Fibroblast of lung (primary cell): ENCODE data around the gene RPF1. TPM values are rescaled to one million over a fixed set of nuclear protein-coding genes. Genes with fewer than 3 reads are reported as not detected.
A peak's percentile ranks its signal among the peaks of the same experiment; 100 is the strongest.
"Not testable (repeated sequence)": the region's sequence is repeated elsewhere in the genome, so short reads cannot be mapped to it uniquely, and the experiment has no call there.

Experiments used
- DNase-seq, 2 donors: peaks; one replicate each; pipeline versions ENCODE4 v3.0.0 to v3.0.0-alpha.2; 2010; ENCODE audit warnings: low read depth in 2 of 2
- H2AFZ ChIP-seq: 2 replicates; pipeline ENCODE4 v1.5.1; 2012; ENCODE audit warnings: low read length, control low read depth, inconsistent platforms
- H3K27ac ChIP-seq: 2 replicates; pipeline ENCODE4 v1.5.1; 2011; ENCODE audit warnings: low read length, control low read depth; ENCODE audit not compliant: insufficient read depth
- H3K27me3 ChIP-seq: 2 replicates; pipeline ENCODE4 v1.5.1; 2011; ENCODE audit warnings: mild to moderate bottlenecking, low read length; ENCODE audit not compliant: control insufficient read depth, insufficient read depth
- H3K36me3 ChIP-seq: 2 replicates; pipeline ENCODE4 v1.5.1; 2011; ENCODE audit warnings: low read length; ENCODE audit not compliant: control insufficient read depth, insufficient read depth
- H3K4me1 ChIP-seq: 2 replicates; pipeline ENCODE4 v1.5.1; 2011; ENCODE audit warnings: low read length; ENCODE audit not compliant: control insufficient read depth, insufficient read depth; ENCODE audit errors: extremely low read depth
- H3K4me2 ChIP-seq: 2 replicates; pipeline ENCODE4 v1.5.1; 2011; ENCODE audit warnings: low read length, control low read depth; ENCODE audit not compliant: insufficient read depth; ENCODE audit errors: extremely low read depth
- H3K4me3 ChIP-seq, 4 experiments: fragments of 200-600 bp in 1 of 4; sonication (generic) in 1 of 4; replicated peaks in 1 of 4; 2 replicates each; pipeline ENCODE4 v1.5.1; 2011 to 2016; ENCODE audit warnings: low read length in 4 of 4, low read depth in 3 of 4, mild to moderate bottlenecking in 3 of 4, control low read depth in 2 of 4, inconsistent platforms in 1 of 4, mixed read lengths in 1 of 4; ENCODE audit not compliant: insufficient read depth in 1 of 4; ENCODE audit errors: control extremely low read depth in 1 of 4
- H3K79me2 ChIP-seq: 2 replicates; pipeline ENCODE4 v1.5.1; 2012; ENCODE audit warnings: mild to moderate bottlenecking, low read length, inconsistent platforms; ENCODE audit not compliant: control insufficient read depth, insufficient read depth
- H3K9ac ChIP-seq: 2 replicates; pipeline ENCODE4 v1.5.1; 2011; ENCODE audit warnings: mild to moderate bottlenecking, low read length, control low read depth; ENCODE audit not compliant: insufficient read depth
- H3K9me3 ChIP-seq: 2 replicates; pipeline ENCODE4 v1.5.1; 2012; ENCODE audit warnings: low read depth, low read length; ENCODE audit not compliant: control insufficient read depth, insufficient read depth
- H4K20me1 ChIP-seq: 2 replicates; pipeline ENCODE4 v1.5.1; 2011; ENCODE audit warnings: low read length; ENCODE audit not compliant: control insufficient read depth, insufficient read depth; ENCODE audit errors: extremely low read depth
- CTCF ChIP-seq, 2 donors: IDR thresholded peaks in 1 of 2; conservative IDR thresholded peaks in 1 of 2; 1 replicate in 1 of 2; 2 replicates in 1 of 2; pipeline ENCODE4 v1.5.1; 2011 to 2012; ENCODE audit warnings: low read length in 2 of 2, control low read depth in 1 of 2, inconsistent platforms in 1 of 2, low read depth in 1 of 2, mild to moderate bottlenecking in 1 of 2
- EZH2 ChIP-seq: IDR thresholded peaks from 2 replicates; pipeline ENCODE4 v1.5.1; 2012; ENCODE audit warnings: low read length, control low read depth, mild to moderate bottlenecking; ENCODE audit errors: missing control alignments
- polyA plus RNA-seq, 2 donors: library from polyadenylated mRNA; depleted of rRNA in 1 of 2; stranded (reverse) in 1 of 2; unstranded in 1 of 2; fragments of >200 nt; gene quantifications; 2 replicates each; pipeline ENCODE4 v1.2.1, GENCODE V29; 2011 to 2012; ENCODE audit warnings: missing spikeins in 1 of 2
- total RNA-seq: library from RNA; depleted of rRNA; stranded (reverse); fragments of >200 nt; gene quantifications from 2 replicates; pipeline ENCODE4 v1.2.1, GENCODE V29; 2014

The RPF1 gene
- total and polyA plus RNA-seq, 2 donors (not counting 1 experiment from before 2014, with no cell fraction given) = 32.2 to 40.6 TPM

GRCh38 chr1:84505493-84506001, 26.5 kb downstream of the RPF1 start:
- Histone ChIP-seq H4K20me1 (no peaks in the 10 kb centered on the region), H3K4me1 (no peaks in the 10 kb centered on the region), H3K4me3 (peak overlapping the region; percentile 86 to 96 (median 90)), H3K27me3 (no peaks in the 10 kb centered on the region), H3K4me2 (peak overlapping the region; percentile 83), H3K9me3 (no peaks in the 10 kb centered on the region), H3K9ac (peak overlapping the region; percentile 92), H3K79me2 (peaks cover 50% of the 10 kb centered on the region), H3K27ac (peak overlapping the region; percentile 94), H2AFZ (peak overlapping the region; percentile 68), H3K36me3 (no peaks in the 10 kb centered on the region)
- peak in 1 of 2 donors; percentile 66 for DNase-seq
- TF ChIP-seq EZH2 = no peak
- no peak for TF ChIP-seq CTCF (conservative IDR thresholded peaks at IDR 0.05 in 1 of 2, IDR thresholded peaks at IDR 0.05 in 1 of 2; ENCODE audit: low read depth in 1 of 2, low read length in 2 of 2)

- Histone ChIP-seq H3K79me2 (peaks cover 45% of the 10 kb centered on the region), H3K4me3 (peak within 1 kb of the TSS; percentile 86 to 96 (median 90)), H3K4me2 (peak within 1 kb of the TSS; percentile 83), H3K36me3 (no peaks in the 10 kb centered on the region), H3K4me1 (no peaks in the 10 kb centered on the region), H3K27ac (peak within 1 kb of the TSS; percentile 94), H2AFZ (peak within 1 kb of the TSS; percentile 68), H3K9me3 (no peaks in the 10 kb centered on the region), H4K20me1 (no peaks in the 10 kb centered on the region), H3K27me3 (no peaks in the 10 kb centered on the region), H3K9ac (peak within 1 kb of the TSS; percentile 92)
- TF ChIP-seq CTCF (conservative IDR thresholded peaks at IDR 0.05 in 1 of 2, IDR thresholded peaks at IDR 0.05 in 1 of 2; ENCODE audit: low read depth in 1 of 2, low read length in 2 of 2) (no peak), EZH2 (no peak)
- peak; percentile 93 to 97 for DNase-seq
Observed at GRCh38 chr1:84506002-84506728, 27.1 kb downstream of the RPF1 start, which contains the start of the genes GNG5 and SPATA1. GNG5 (minus strand) TSS chr1:84506581; CDS start chr1:84506091, 490 bp downstream. SPATA1 (plus strand) TSS chr1:84506386; CDS start chr1:84516360, 9,974 bp downstream.

GRCh38 chr1:84506729-84507453, 27.8 kb downstream of the RPF1 start:
- Histone ChIP-seq H3K4me2 (peak overlapping the region; percentile 65), H4K20me1 (no peaks in the 10 kb centered on the region), H3K4me1 (no peaks in the 10 kb centered on the region), H3K9ac (no peak overlapping the region), H3K79me2 (peaks cover 38% of the 10 kb centered on the region), H3K36me3 (no peaks in the 10 kb centered on the region), H2AFZ (no peak overlapping the region), H3K4me3 (peak overlapping the region; percentile 45 to 94 (median 78)), H3K9me3 (no peaks in the 10 kb centered on the region), H3K27ac (peak overlapping the region; percentile 94), H3K27me3 (no peaks in the 10 kb centered on the region)
- no peak for TF ChIP-seq CTCF (conservative IDR thresholded peaks at IDR 0.05 in 1 of 2, IDR thresholded peaks at IDR 0.05 in 1 of 2; ENCODE audit: low read depth in 1 of 2, low read length in 2 of 2)
- DNase-seq = no peak

GRCh38 chr1:84507887-84508286, 28.8 kb downstream of the RPF1 start:
- not testable (repeated sequence) for H3K9me3 ChIP-seq

More at GRCh38 chr1:84507887-84508286, 28.8 kb downstream of the RPF1 start:
- not testable (repeated sequence) for H3K27ac ChIP-seq, H3K4me1 ChIP-seq, H3K27me3 ChIP-seq, H3K9ac ChIP-seq, H4K20me1 ChIP-seq, H2AFZ ChIP-seq, H3K36me3 ChIP-seq, H3K4me2 ChIP-seq, DNase-seq
- H3K79me2 ChIP-seq = peaks cover 29% of the 10 kb centered on the region
- H3K4me3 ChIP-seq = peak overlapping the region in 1 of 4 experiments; percentile 94
